Fibroblast of mammary gland (primary cell): ENCODE measurements around the gene ISYNA1.

ENCODE experiments used
- DNase-seq: peaks from one replicate; pipeline ENCODE4 v3.0.0-alpha.2; 2010; ENCODE audit warnings: low read depth
- H3K4me3 ChIP-seq: 2 replicates; pipeline ENCODE4 v1.5.1; 2011; ENCODE audit warnings: low read depth, mild to moderate bottlenecking, low read length, moderate library complexity; ENCODE audit not compliant: control insufficient read depth
- CTCF ChIP-seq: conservative IDR thresholded peaks from 2 replicates; pipeline ENCODE4 v1.5.1; 2011; ENCODE audit warnings: low read depth, low read length, inconsistent platforms; ENCODE audit not compliant: control insufficient read depth, insufficient read depth

The ISYNA1 gene

GRCh38 chr19:18386543-18387271 lies 51.2 kb downstream of the ISYNA1 start:
- no peak for DNase-seq
- peak overlapping the region; percentile 67 for H3K4me3 ChIP-seq
- TF ChIP-seq CTCF: no peak

DNA sequence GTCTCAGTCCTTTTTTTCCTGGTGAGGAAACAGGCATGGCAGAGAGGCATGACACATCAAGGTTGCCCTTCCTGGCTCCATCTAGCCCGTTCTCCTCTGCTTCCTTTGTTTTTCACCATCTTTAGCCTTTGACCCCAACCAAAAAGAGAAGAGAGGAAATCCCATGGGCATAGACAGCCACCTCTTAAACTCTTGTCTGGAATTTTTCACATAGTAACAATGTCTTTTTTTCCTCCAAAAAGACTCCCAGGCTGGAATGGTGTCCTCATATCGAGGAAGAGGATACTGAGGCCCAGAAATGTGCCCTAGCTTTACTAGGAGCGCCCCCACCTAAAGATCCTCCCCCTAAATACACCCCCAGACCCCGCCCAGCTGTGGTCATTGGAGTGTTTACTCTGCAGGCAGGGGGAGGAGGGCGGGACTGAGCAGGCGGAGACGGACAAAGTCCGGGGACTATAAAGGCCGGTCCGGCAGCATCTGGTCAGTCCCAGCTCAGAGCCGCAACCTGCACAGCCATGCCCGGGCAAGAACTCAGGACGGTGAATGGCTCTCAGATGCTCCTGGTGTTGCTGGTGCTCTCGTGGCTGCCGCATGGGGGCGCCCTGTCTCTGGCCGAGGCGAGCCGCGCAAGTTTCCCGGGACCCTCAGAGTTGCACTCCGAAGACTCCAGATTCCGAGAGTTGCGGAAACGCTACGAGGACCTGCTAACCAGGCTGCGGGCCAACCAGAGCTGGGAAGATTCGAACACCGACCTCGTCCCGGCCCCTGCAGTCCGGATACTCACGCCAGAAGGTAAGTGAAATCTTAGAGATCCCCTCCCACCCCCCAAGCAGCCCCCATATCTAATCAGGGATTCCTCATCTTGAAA lies 52.0 kb downstream of the ISYNA1 start, which contains the start of gene GDF15:
Gene GDF15 (plus strand): TSS at position 484 of the 868 bp plus-strand sequence. CDS start 32 bp downstream, at position 516.
- DNase-seq: peak; percentile 84
- TF ChIP-seq CTCF: peak; percentile 50

GRCh38 chr19:18385359-18385674 lies 52.6 kb downstream of the ISYNA1 start:
- H3K4me3 ChIP-seq: no peak overlapping the region
- no peak for TF ChIP-seq CTCF
- DNase-seq: no peak

More for the DNA sequence above, 52.0 kb downstream of the ISYNA1 start, which contains the start of gene GDF15:
- peak within 1 kb of the TSS; percentile 67 for H3K4me3 ChIP-seq

- no peak for TF ChIP-seq CTCF
Observed at GRCh38 chr19:18384775-18385174, 53.2 kb downstream of the ISYNA1 start.

More at GRCh38 chr19:18384775-18385174, 53.2 kb downstream of the ISYNA1 start:
- H3K4me3 ChIP-seq: no peak overlapping the region
- no peak for DNase-seq
